NCI-H1930 (cell line): ENCODE results near the gene PTPRA.
"Not testable (repeated sequence)": the region's sequence is repeated elsewhere in the genome, so short reads cannot be mapped to it uniquely, and the experiment has no call there.

ENCODE experiments used
- DNase-seq, 2 experiments: peaks; one replicate each; lab custom pipeline; 2025; lab: John Stamatoyannopoulos, UW

PTPRA gene

DNA sequence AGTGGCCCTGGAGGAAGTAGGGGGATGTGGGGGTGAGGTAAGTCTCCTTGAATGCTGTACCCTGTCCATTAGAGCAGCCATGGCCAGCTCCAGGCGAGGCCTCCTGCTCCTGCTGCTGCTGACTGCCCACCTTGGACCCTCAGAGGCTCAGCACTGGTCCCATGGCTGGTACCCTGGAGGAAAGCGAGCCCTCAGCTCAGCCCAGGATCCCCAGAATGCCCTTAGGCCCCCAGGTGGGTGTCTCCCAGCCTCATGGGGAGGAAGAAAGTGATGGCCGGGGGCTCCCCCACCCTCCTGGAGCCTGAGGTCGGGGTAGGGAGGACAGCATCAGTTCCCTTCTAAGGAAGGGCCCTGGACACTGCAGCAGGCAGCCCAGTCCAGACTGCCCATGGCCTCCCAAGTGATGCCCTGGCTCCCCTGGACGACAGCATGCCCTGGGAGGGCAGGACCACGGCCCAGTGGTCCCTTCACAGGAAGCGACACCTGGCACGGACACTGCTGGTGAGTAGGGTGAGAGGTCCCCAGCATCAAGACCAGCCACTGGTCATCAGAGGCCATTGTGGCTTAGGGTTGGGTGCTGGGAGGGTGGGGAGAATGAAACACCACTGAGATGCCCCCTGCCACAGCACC, 171.2 kb downstream of the PTPRA start:
- no peak for DNase-seq

DNA sequence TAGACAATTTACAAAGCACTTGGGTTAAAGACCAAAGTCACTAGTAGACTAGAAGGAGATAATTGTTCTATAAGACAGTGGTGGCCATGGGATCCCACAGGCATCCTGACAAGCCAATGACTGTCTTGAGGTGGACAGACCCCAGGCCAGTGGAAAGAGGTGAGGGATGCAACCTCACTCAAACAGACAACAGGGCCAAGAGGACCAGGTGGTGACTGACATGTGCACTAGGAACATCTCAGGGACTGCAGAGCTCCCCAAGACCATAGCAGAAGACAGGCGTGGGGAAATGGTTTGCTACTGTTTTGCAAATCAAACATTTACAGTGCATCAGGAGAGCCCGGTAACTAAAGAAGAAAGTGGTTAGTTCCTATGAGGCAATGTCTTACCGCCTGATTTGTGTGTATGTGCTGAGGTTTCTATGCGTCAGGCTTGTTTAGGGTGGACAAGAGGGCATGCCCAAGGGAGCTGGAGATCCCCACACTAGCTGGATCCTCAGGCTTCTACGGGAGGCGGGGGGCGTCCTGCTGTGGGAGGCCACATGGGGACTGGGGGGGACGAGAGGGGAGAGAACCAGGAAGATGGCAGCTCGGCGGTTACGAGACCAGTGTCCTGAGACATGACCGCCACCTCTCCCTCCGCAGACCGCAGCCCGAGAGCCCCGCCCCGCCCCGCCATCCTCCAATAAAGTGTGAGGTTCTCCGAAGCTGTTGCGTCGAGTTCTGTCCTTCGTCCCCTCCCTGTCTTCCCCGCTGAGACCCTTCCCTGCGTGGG, 171.9 kb downstream of the PTPRA start:
- peak; percentile 69 to 79 for DNase-seq

GRCh38 chr20:3045816-3046676, 172.8 kb downstream of the PTPRA start, which contains the start of gene MRPS26:
Gene MRPS26, plus strand, starts transcription at chr20:3046052. Its CDS starts 17 bp downstream, at chr20:3046069.
- peak; percentile 79 to 84 for DNase-seq

- DNase-seq, result no peak
These were observed 173.6 kb downstream of the PTPRA start for GRCh38 chr20:3046677-3047462.

- no peak for DNase-seq
These were observed 174.5 kb downstream of the PTPRA start for GRCh38 chr20:3047486-3048419.

DNA sequence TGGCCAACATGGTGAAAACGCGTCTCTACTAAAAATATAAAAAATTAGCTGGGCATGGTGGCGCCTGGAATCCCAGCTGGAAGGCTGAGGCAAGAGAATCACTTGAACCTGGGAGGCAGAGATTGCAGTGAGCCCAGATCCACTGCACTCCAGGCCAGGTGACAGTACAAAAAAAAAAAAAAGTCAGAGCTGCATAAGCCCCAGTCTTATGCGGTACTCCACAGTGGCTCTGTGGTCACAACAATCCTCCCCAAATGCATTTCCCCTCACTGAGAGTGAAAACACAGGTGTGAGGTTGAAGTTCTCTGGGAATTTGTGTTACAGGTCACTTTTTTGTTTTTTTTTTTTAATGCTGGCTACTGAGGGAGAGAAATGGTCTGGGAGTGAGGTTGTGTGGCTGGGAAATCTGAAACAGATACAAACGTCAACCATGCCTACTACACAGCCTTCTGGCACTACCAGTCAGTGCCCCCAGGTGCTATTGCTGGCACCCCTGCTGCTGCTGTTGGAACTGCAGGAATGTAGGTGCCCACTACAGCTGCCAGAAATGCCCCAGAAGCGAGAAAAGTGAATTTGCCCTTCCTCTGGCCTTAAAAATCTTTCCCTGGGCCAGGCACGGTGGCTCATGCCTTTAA, 178.2 kb downstream of the PTPRA start:
- no peak for DNase-seq

DNA sequence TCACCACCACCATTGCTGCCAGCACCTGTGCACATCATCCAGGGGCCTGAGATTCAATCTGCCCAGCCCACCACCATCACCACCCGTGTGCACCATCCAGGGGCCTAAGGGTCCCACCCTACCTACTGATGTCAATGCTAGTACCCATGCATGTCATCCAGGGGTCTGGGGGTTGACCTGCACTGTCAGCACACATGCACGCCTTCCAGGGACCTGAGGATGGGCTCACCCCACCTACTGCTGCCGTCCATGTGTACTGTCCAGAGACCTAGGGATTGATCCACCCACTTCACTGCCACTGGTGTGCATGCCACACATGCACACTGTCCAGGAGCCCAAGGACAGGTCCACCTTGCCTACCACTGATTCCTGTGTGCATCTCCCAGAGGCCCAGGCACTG, 186.2 kb downstream of the PTPRA start:
- DNase-seq, result no peak

- not testable (repeated sequence) for DNase-seq
These were observed 190.8 kb downstream of the PTPRA start for GRCh38 chr20:3064119-3064518.

- no peak for DNase-seq
These were observed 194.1 kb downstream of the PTPRA start for GRCh38 chr20:3067139-3068014.

DNA sequence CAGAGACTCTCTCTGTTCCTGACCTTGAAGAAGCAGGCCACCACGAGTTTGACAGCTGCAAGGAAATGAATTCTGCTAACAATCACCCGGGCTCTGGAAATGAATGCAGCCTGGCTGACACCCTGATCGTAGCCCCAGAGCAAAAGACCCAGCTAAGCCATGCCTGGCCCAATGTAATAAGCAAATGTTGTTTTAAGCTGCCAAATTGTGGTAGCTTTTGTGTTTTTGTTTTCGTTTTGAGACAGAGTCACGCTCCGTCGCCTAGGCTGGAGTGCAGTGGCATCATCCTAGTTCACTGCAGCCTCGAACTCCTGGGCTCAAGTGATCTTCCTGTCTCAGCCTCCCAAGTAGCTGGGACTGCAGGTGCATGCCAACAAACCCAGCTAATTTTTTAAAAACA, 194.8 kb downstream of the PTPRA start:
- DNase-seq, result no peak

DNA sequence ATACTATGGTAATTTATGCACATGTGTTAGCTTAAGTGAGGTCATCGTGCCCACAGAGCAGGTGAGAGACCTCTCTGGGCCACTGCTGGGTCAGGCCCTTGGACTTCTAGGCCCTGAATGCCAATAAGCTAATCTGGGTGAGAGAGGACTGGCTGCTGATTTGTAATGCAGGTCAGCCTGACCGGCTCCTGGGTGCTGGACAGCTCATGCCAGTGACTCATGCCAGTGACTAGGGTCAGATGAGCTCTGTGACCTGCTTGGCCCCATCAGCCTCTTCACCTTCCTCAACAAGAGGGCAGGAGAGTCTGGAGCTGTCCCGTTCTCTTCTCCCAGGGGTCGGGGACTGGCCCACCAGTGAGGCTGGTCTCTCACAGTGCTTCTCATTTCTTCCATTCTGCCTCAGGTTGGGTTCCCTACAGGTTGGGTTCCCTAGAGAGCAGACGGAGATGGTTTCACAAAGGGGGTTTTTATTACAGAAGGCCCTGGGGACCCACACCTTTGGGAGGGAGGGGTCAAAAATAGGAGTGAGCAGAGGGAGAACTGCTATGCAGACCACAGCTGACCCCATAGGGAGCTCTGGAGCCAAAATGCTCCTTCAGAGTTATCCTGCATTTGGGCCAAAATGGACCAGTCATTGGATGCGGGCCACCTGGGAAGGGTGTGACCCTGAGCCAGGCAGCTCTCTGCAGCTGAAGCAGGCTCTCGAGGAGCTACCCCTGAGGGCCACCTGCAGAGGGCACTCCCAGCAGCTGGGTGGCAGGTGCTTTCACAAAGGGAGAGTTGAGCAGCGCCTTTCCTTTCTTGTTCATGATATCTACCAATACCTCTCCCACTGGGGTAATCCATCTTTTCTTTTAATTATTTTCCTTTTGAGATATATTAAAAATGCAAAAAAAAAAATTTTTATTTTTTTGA, 196.0 kb downstream of the PTPRA start:
- DNase-seq, result peak in 1 of 2 experiments; percentile 24

DNA sequence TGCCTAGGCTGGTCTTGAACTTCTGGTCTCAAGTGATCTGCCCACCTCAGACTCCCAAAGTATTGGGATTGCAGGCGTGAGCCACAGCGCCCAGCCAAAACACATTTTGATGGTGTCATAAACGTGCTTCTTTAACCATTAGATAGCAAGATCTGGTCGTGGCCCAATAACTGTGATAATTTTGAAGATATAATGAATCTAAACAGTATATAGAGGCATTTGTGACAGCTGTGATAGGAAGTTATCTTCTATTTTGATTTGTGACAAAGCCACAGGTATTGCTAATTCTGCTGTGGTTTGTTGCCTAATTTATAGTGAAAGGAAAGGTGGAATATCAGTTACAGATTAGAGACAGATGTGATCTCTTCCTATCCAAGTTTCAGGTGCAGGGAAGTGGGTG, 197.4 kb downstream of the PTPRA start:
- DNase-seq, result no peak

DNA sequence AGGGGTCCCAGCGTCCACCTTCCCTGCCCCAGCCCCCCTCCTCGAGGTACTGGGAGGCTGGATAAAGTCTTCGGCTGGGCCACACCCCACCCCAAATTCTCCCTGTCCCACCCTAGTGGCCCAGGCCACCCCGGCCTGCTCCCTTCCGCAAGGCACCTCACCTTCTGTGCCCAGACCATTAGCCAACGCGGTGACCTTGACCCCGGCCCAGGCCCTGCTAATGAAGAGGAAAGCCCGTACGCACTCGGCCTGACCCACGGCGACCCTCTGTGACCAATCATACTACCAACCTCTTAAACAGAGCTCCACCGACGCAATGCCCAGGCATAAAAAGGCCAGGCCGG, 198.0 kb downstream of the PTPRA start:
- DNase-seq, result no peak

- no peak for DNase-seq
These were observed 198.6 kb downstream of the PTPRA start, which contains the start of gene OXT for GRCh38 chr20:3071610-3072529. Gene OXT, plus strand, starts transcription at chr20:3071620. Its CDS starts 36 bp downstream, at chr20:3071656.

DNA sequence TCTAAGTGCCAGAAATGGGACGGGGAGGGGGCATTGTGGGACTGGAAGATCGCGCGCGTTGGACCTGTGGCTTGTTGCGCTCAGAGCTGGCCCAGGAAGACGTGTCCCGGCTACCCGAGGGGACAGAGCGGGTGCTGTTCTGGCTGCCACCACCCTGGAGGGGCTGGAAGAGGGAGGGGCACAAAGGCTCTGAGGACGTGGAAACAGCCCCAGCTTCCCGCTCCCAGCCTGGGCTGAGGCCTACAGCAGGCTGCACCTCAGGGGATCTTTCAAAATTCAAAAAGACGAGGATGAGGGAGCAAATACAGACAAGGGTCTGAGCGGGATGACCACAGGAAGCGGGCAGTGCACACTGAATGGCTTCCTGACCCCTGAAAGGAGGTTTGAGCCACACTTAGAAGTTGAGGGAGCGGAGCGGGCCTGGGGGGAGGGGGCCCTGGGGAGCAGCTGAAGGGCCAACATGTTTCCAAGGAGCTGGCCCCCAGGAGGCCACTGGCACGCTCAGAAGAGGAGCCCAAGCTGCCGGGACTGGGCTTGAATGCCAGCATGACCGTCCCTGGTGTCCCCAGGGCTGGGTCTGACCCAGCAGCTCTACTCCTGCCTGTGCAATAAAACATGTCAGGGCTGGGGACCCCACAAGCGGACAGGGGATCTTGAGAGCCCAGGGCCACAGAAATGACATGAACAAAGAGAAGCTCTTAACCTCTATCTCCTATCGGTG, 199.4 kb downstream of the PTPRA start:
- DNase-seq, result no peak

- DNase-seq, result not testable (repeated sequence)
These were observed 200.0 kb downstream of the PTPRA start for GRCh38 chr20:3073251-3073643.
